ES-I3 (cell line): ENCODE measurements around the gene RC3H2.
"Not testable (repeated sequence)": the region's sequence is repeated elsewhere in the genome, so short reads cannot be mapped to it uniquely, and the experiment has no call there.

Source experiments
- H3K36me3 ChIP-seq: 2 replicates; pipeline ENCODE4 v1.6.1; 2013; ENCODE audit warnings: mild to moderate bottlenecking, low read length, control low read depth, moderate library complexity; ENCODE audit not compliant: insufficient read depth
- H3K4me1 ChIP-seq: 2 replicates; pipeline ENCODE4 v1.6.1; 2013; ENCODE audit warnings: mild to moderate bottlenecking, control low read depth, low read length; ENCODE audit not compliant: insufficient read depth
- H3K9ac ChIP-seq: 2 replicates; pipeline ENCODE4 v1.6.1; 2013; ENCODE audit warnings: low read depth, mild to moderate bottlenecking, low read length, moderate library complexity
- H3K9me3 ChIP-seq: 2 replicates; pipeline ENCODE4 v1.6.1; 2013; ENCODE audit warnings: mild to moderate bottlenecking, low read length, moderate library complexity; ENCODE audit not compliant: control insufficient read depth, insufficient read depth

The RC3H2 gene

DNA sequence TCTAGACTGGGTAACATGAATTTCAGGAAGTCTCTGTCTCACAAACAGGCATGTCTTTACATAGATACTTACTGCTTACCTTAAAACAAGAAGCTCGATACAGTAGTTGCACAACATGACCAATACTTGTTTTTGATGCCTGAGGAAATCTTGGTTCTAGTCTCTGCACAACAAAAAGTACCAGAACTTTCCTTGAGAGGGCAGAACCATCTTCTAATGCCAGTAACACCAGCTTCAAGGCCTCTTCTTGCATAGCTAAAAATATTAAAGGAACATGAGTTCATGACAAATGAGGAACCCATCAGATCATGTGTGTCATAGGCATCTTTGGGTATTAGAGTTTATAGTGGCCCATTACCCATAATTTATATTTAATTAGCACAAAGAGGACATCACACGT lies 22.0 kb downstream of the RC3H2 start:
- H3K9ac ChIP-seq = no peak overlapping the region

GRCh38 chr9:122879443-122879842 lies 25.7 kb downstream of the RC3H2 start:
- Histone ChIP-seq H3K9ac (no peak overlapping the region), H3K36me3 (peaks cover 46% of the 10 kb centered on the region), H3K9me3 (no peaks in the 10 kb centered on the region), H3K4me1 (no peaks in the 10 kb centered on the region)

More for the DNA sequence above, 22.0 kb downstream of the RC3H2 start:
- no peaks in the 10 kb centered on the region for H3K4me1 ChIP-seq
- peaks cover 23% of the 10 kb centered on the region for H3K36me3 ChIP-seq
- no peaks in the 10 kb centered on the region for H3K9me3 ChIP-seq

GRCh38 chr9:122875523-122875922 lies 29.6 kb downstream of the RC3H2 start:
- no peak overlapping the region for H3K9ac ChIP-seq
- H3K9me3 ChIP-seq = no peaks in the 10 kb centered on the region
- no peaks in the 10 kb centered on the region for H3K4me1 ChIP-seq
- peaks cover 32% of the 10 kb centered on the region for H3K36me3 ChIP-seq

DNA sequence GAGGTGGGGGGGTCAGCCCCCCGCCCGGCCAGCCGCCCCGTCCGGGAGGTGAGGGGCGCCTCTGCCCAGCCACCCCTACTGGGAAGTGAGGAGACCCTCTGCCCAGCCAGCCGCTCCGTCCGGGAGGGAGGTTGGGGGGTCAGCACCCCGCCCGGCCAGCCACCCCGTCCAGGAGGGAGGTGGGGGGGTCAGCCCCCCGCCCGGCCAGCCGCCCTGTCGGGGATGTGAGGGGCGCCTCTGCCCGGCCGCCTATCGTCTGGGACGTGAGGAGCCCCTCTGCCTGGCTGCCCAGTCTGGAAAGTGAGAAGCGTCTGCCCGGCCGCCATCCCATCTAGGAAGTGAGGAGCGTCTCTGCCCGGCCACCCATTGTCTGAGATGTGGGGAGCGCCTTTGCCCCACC lies 37.9 kb downstream of the RC3H2 start:
- H3K9me3 ChIP-seq, H3K4me1 ChIP-seq, H3K36me3 ChIP-seq, H3K9ac ChIP-seq: not testable (repeated sequence)

GRCh38 chr9:122866079-122866478 lies 39.1 kb downstream of the RC3H2 start:
- Histone ChIP-seq H3K36me3 (peaks cover 9% of the 10 kb centered on the region), H3K4me1 (no peaks in the 10 kb centered on the region), H3K9ac (no peak overlapping the region), H3K9me3 (no peaks in the 10 kb centered on the region)

DNA sequence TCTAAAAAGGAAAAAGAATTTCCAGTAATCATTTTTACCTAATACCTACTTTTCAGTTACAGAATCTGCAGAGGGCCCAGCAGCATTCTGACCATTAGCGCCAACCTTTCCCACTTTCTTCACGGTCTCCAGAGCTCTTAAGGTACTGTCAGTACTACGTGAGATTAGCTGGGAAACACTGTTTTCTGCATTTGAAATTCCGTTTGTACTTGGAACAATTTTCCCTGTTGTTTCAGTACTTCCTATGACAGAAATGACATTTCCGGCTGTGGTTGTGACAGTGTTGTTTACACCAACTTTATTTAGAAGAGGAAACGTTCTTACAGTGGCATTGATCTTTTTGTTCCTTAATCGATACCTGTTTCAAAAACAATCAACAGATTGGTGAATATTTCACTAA lies 39.9 kb downstream of the RC3H2 start:
- H3K9me3 ChIP-seq = no peaks in the 10 kb centered on the region
- H3K36me3 ChIP-seq = peaks cover 11% of the 10 kb centered on the region
- H3K4me1 ChIP-seq = no peaks in the 10 kb centered on the region
- no peak overlapping the region for H3K9ac ChIP-seq

DNA sequence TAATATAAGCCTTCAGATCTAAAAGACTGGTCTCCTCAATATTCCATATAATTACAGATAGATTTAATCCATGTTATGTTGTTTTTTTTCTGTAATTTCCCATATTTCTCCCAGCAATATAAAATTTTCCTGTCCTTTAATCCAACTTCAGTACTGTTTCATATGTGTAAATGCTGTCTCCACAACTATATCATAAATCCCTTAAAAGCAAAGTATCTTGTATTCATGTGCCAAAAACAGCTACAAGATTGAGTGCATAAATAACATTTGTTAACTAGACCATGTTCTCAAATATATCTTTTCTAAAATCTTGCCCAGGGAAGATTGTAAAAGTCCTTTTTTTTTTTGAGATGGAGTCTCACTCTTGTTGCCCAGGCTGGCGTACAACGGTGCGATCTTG lies 41.8 kb downstream of the RC3H2 start:
- H3K9me3 ChIP-seq = no peaks in the 10 kb centered on the region
- H3K4me1 ChIP-seq = no peaks in the 10 kb centered on the region
- H3K9ac ChIP-seq = no peak overlapping the region
- H3K36me3 ChIP-seq = peaks cover 24% of the 10 kb centered on the region

- H3K36me3 ChIP-seq = peaks cover 22% of the 10 kb centered on the region
- H3K9me3 ChIP-seq = no peaks in the 10 kb centered on the region
- no peaks in the 10 kb centered on the region for H3K4me1 ChIP-seq
- no peak overlapping the region for H3K9ac ChIP-seq
Measured at GRCh38 chr9:122860319-122861142, 44.6 kb downstream of the RC3H2 start.

GRCh38 chr9:122857815-122858214 lies 47.3 kb downstream of the RC3H2 start:
- Histone ChIP-seq H3K9ac (no peak overlapping the region), H3K36me3 (peaks cover 33% of the 10 kb centered on the region), H3K9me3 (no peaks in the 10 kb centered on the region), H3K4me1 (no peaks in the 10 kb centered on the region)

- H3K9ac ChIP-seq, H3K9me3 ChIP-seq, H3K4me1 ChIP-seq: not testable (repeated sequence)
- H3K36me3 ChIP-seq = peaks cover 23% of the 10 kb centered on the region
Measured at GRCh38 chr9:122852085-122852786, 52.9 kb downstream of the RC3H2 start.

GRCh38 chr9:122848256-122848943 lies 56.8 kb downstream of the RC3H2 start:
- no peaks in the 10 kb centered on the region for H3K4me1 ChIP-seq
- H3K9ac ChIP-seq = no peak overlapping the region
- no peaks in the 10 kb centered on the region; the same call in 1 of the 2 replicates for H3K9me3 ChIP-seq
- H3K36me3 ChIP-seq = peaks cover 11% of the 10 kb centered on the region; the same call in 1 of the 2 replicates

DNA sequence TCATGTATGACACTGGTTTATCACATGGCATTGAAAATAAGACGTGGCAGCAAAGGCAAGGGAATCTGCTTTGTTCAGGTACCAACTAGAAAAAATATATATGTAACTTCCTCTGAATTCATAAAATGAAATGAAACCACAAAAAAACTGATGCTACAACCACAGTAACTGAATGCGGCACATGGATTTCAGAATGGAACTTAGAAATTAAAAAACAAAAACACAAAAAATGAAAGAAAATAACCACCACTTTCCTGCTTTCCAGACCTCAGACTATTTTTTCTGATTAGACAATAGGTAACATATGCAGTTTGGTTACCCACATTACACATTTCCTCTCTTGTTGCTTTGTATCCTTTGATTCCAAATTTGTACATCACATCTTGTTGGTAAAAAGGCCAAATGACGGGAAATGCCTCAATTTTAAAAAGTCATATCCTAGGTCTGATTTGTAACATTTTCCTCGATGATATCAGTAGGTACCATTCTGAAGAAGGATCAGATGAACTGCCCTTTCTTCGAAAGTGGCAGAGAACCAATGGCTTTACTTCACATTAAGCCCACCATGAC lies 58.7 kb downstream of the RC3H2 start:
- Histone ChIP-seq H3K9ac (no peak overlapping the region), H3K9me3 (no peaks in the 10 kb centered on the region; the same call in 1 of the 2 replicates), H3K36me3 (peaks cover 11% of the 10 kb centered on the region; the same call in 1 of the 2 replicates)

DNA sequence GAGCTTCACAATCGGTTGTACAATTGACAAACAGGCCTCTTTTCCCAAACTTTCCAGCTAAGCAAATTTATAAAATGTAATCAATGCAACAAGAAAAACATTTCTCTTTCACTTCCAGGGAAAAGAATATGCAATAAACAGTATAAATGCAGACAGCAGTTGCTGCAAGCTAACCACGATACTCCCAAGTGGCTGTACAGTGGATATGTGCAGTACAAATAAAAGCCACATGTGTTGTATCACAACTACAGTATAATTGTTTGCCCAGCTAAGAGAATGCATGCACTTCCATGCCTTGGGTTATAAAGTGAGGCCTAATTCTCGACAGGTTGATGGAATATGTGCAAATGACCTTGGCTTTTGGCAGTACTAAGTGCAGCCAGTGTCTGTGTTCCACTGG lies 60.0 kb downstream of the RC3H2 start:
- H3K4me1 ChIP-seq = no peaks in the 10 kb centered on the region

More for the DNA sequence above, 58.7 kb downstream of the RC3H2 start:
- no peaks in the 10 kb centered on the region for H3K4me1 ChIP-seq

DNA sequence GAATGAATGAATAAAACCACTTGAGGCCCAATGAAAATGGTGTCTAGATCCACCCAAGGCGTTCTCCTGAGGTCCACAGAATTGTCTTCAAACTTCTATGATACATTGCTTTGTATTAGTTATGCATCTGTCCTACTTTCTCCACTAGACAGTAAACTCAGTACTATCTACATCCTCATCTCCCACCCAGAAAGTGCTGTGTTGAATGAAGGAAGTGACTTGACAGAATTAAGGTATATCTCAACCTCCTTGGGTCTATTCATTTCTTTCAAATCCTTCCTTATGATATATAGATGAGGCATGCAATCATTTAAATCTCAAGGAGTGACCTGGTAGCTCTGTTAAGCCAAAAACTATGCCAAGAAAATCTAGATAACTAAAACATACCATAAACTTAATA lies 61.0 kb downstream of the RC3H2 start:
- 0 out of 2 replicates have a peak, but pooled peaks cover 6% of the 10 kb centered on the region for H3K36me3 ChIP-seq
- H3K4me1 ChIP-seq = no peaks in the 10 kb centered on the region
- H3K9me3 ChIP-seq = no peaks in the 10 kb centered on the region
- no peak overlapping the region for H3K9ac ChIP-seq

More for the DNA sequence above, 60.0 kb downstream of the RC3H2 start:
- Histone ChIP-seq H3K9ac (no peak overlapping the region), H3K9me3 (no peaks in the 10 kb centered on the region), H3K36me3 (0 out of 2 replicates have a peak, but pooled peaks cover 6% of the 10 kb centered on the region)
